Body of pancreas (tissue), 4 donors: ENCODE measurements around the gene REV3L.

Experiments
- POLR2A ChIP-seq, 3 donors: fragments of 450-650 bp; IDR thresholded peaks; one replicate each; pipeline ENCODE4 v1.6.1; 2016; ENCODE audit warnings: antibody characterized with exemption in 3 of 3, mild to moderate bottlenecking in 2 of 3
- TF ChIP-seq, protein P1 (sequence below), 7 experiments: fragments of 450-650 bp in 4 of 7; fragments of 200-600 bp in 3 of 7; sonication (generic) in 3 of 7; IDR thresholded peaks; one replicate each; pipeline ENCODE4 v1.5.1; 2016 to 2019; ENCODE audit warnings: antibody characterized with exemption in 7 of 7

DNA sequence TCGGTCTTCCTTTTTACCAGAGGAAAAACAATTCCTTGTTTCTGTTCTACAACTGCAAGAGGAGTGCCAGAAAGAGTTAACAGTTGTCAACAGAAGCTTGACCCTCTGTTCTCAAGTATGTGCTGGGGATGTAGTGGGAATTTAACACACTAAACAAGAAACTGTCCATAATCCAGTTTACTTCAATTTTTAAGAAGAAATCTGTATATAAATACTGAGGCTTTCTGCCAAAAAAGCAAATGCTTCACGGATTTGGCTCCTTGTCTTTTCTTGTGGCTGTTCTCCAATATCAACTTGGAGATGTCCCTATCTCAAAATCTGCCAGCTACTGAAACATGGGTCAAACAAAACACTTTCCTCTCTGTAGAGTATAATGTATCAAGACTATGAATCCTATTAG lies 26.8 kb downstream of the REV3L start:
- no peak for TF ChIP-seq POLR2A (IDR thresholded peaks at IDR 0.05)
- TF ChIP-seq, protein P1, sequence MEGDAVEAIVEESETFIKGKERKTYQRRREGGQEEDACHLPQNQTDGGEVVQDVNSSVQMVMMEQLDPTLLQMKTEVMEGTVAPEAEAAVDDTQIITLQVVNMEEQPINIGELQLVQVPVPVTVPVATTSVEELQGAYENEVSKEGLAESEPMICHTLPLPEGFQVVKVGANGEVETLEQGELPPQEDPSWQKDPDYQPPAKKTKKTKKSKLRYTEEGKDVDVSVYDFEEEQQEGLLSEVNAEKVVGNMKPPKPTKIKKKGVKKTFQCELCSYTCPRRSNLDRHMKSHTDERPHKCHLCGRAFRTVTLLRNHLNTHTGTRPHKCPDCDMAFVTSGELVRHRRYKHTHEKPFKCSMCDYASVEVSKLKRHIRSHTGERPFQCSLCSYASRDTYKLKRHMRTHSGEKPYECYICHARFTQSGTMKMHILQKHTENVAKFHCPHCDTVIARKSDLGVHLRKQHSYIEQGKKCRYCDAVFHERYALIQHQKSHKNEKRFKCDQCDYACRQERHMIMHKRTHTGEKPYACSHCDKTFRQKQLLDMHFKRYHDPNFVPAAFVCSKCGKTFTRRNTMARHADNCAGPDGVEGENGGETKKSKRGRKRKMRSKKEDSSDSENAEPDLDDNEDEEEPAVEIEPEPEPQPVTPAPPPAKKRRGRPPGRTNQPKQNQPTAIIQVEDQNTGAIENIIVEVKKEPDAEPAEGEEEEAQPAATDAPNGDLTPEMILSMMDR (IDR thresholded peaks at IDR 0.05): no peak
